Right lung (tissue), 5 donors: Measurements from ENCODE around the gene SEMA6B. TPM values are rescaled to one million over a fixed set of nuclear protein-coding genes. Genes with fewer than 3 reads are reported as not detected.

Source experiments
- DNase-seq, 2 donors: peaks; one replicate each; pipeline ENCODE4 v3.0.0-alpha.2; 2013
- polyA plus RNA-seq, 5 donors: library from polyadenylated mRNA; unstranded; fragments of 120-200 nt; gene quantifications; one replicate each; pipeline versions ENCODE4 v1.2.1 to v1.2.3, GENCODE V29; 2013; ENCODE audit warnings: inconsistent platforms in 1 of 5, low replicate concordance in 1 of 5; ENCODE audit not compliant: insufficient read length in 5 of 5, insufficient read depth in 1 of 5

The SEMA6B gene
- polyA plus RNA-seq, 5 donors: 2.1 to 5.2 (median 2.8) TPM

- DNase-seq: no peak
Measured at GRCh38 chr19:4589579-4590410, 30.3 kb upstream of the SEMA6B start.

GRCh38 chr19:4588291-4588761, 28.8 kb upstream of the SEMA6B start:
- DNase-seq: no peak

GRCh38 chr19:4587527-4587926, 28.0 kb upstream of the SEMA6B start:
- no peak for DNase-seq

- DNase-seq: no peak
Measured at GRCh38 chr19:4586691-4587090, 27.2 kb upstream of the SEMA6B start.

- DNase-seq: no peak
Measured at GRCh38 chr19:4586245-4586644, 26.8 kb upstream of the SEMA6B start.

GRCh38 chr19:4585556-4585955, 26.1 kb upstream of the SEMA6B start:
- no peak for DNase-seq

- no peak for DNase-seq
Measured at GRCh38 chr19:4584670-4585460, 25.4 kb upstream of the SEMA6B start.

GRCh38 chr19:4583961-4584669, 24.6 kb upstream of the SEMA6B start:
- no peak for DNase-seq

GRCh38 chr19:4582980-4583842, 23.7 kb upstream of the SEMA6B start:
- DNase-seq: no peak

GRCh38 chr19:4581666-4582553, 22.4 kb upstream of the SEMA6B start:
- no peak for DNase-seq

- DNase-seq: no peak
Measured at GRCh38 chr19:4580961-4581665, 21.6 kb upstream of the SEMA6B start.

GRCh38 chr19:4580021-4580901, 20.8 kb upstream of the SEMA6B start:
- DNase-seq: no peak

GRCh38 chr19:4579389-4579788, 19.9 kb upstream of the SEMA6B start:
- no peak for DNase-seq

GRCh38 chr19:4578552-4579248, 19.2 kb upstream of the SEMA6B start:
- DNase-seq: no peak

GRCh38 chr19:4577020-4577782, 17.7 kb upstream of the SEMA6B start:
- DNase-seq: no peak

GRCh38 chr19:4576016-4576933, 16.8 kb upstream of the SEMA6B start:
- DNase-seq: no peak
